NCI-H2196 treated with DMSO at 0.1 percent for 48 hours (cell line): ENCODE data around the gene CGAS.
A peak's percentile ranks its signal among the peaks of the same experiment; 100 is the strongest.
"Not testable (repeated sequence)": the region's sequence is repeated elsewhere in the genome, so short reads cannot be mapped to it uniquely, and the experiment has no call there.

Source experiments
- DNase-seq: peaks from one replicate; lab custom pipeline; 2025; ENCODE audit not compliant: unreplicated experiment; lab: John Stamatoyannopoulos, UW

The CGAS gene

DNA sequence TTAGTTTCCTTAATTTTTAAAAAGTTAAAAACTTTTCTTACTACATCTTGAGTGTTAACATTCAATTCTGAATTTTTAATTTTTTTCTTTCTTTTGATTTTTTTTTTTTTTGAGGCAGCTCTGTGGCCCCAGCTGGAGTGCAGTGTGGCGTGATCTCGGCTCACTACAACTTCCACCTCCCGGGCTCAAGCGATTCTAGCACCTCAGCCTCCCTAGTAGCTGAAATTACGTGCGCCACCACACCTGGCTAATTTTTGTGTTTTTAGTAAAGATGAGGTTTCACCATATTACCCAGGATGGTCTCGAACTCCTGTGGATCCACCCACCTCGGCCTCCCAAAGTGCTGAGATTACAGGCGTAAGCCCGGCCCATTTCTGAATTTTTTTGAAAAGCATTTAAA is 56.2 kb downstream of the CGAS start:
- DNase-seq = no peak

DNA sequence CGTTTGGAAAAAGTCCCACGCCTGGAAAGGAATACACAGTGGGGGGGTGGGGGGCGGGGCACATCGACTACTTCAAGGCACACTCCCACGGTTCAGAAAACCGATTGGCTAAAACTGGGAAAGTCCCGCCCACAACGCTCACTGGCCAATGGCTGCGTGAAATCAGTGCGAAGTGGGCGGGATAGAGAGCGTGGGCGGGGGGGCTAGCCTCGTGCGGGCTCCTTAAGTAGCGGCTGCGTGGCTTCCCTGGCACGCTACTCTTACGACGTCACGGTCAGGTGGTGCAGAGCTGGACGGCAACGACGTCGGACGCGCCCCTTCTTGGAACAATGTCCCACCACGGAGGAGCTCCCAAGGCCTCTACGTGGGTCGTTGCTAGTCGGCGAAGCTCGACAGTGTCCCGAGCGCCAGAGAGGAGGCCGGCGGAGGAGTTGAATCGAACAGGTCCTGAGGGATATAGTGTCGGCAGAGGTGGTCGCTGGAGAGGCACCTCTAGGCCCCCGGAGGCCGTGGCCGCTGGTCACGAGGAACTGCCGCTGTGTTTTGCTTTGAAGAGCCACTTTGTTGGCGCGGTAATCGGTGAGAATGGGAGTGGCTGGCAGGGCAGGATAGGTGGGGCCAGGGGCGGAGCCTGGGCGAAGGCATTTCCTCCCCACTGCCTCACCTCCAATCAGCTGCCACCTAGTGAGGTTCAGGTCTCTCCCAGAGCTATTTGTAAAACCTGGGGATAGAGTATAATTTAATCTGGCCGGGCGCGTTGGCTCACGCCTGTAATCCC is 57.3 kb downstream of the CGAS start, which contains the start of gene DDX43:
Gene DDX43 (plus strand): TSS at position 252 of the 778 bp plus-strand sequence. CDS start 78 bp downstream, at position 330.
- DNase-seq = no peak

DNA sequence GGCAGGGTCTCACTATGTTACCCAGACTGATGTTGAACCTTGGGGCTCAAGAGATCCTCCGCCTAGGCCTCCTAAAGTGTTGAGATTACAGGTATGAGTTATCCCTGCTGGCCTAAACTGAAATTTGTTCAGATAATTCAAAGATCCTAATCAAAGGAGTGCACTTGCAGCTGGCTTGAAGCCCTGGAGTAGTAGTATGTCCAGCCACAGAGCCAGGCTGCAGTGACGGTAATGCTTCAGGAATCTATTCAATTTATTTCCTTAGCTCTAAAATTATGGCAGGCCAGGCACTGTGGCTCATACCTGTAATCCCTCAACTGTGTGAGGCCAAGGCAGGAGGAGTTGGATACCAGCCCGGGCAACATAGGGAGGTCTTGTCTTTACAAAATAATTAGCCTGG is 58.8 kb downstream of the CGAS start:
- DNase-seq = no peak

DNA sequence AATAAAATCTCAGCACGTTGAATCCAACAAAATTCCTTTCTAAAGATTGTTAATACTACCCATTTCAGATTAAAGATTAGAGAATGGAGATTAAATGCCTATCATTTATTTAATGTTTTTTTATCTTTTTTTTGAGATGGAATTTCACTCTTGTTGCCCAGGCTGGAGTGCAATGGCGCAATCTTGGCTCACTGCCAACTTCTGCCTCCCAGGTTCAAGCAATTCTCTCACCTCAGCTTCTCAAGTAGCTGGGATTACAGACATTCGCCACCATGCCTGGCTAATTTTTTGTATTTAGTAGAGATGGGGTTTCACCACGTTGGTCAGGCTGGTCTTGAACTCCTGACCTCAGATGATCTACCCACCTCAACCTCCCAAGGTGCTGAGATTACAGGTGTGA is 59.9 kb downstream of the CGAS start:
- not testable (repeated sequence) for DNase-seq

DNA sequence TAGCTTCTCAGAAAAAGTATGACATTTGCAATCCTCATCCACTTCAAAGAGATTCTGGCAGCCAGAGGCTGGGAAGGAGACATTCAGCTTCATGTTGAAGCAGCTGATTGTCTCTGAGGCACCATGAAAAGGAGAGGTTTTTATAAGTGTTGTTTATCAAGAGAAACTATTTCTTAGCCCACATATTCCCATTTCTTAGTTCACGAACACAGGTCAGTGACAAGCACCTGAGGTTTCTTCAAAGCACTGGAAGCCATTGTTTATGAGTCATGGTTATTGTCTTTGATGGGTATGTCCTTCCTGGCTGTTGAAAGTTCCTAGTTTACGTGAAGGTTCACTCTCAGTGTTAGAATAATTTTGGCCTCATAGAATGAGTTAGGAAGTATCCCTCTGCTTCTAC is 60.4 kb downstream of the CGAS start:
- no peak for DNase-seq

DNA sequence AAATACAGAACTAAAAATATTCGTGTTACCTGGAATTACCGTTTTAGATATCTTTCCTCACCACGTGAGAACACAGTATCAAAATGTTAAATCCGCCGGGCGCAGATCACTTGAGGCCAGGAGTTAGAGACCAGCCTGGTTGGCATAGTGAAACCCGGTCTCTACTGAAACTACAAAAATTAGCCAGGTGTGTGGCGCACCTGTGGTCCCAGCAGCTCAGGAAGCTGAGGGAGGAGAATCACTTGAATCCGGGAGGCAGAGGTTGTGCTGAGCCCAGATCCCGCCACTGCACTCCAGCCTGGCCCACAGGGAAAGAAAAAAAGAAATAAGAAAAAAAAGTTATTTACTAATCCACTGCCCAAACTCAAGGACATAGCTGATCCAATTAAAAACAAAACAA is 62.2 kb downstream of the CGAS start:
- no peak for DNase-seq

DNA sequence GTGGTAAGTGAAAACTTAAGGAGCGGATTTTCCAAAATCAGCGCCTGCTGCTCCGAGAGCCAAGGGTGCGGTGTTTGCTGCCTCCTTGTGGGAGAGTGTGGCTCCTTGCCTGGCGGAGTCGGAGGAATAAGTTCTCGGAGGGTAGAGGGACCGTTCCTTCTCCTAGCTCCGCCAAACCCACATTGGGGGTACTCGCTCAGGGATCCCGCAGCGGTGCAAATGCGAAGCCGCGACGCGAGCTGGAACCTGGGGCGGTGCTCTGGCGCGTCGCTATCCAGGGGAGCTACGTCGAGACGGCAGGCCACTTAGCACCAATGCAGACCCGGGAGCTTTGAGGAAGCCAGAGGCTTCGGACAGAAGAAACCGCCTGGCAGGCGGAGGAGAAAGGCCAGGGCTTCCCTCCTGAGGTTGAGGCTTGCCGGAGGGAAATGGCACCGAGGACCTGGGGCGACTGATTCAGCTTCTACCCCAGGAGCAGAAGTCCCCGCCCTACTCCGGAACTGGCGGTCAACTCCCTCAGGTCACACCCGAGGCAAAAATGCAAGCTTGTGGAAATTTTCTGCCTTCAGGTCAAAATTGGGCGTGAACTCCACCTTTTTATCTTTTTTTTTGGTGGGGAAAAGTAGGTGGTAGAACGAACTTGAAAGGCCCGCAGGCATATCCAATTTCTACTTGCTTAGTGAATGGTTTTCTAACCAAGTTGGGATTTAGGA is 63.1 kb downstream of the CGAS start:
- peak; percentile 10 for DNase-seq

DNA sequence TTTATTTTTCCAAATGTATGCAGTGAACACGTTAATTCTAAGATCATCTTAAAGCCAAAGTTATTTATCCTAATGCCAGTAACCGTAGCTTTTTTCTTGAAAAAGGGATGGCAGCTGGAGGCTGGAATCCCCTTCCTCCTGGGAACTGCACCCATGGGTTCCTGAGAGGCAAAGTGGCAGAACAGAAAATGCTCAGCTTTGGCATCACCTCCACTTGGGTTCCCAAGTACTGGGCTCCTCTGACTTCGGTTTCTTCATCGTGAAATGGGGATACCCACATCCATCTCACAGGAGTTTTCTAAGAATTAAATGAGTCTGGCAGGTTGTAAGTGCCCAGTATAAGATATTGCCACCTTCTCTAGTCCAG is 63.7 kb downstream of the CGAS start:
- DNase-seq = no peak

DNA sequence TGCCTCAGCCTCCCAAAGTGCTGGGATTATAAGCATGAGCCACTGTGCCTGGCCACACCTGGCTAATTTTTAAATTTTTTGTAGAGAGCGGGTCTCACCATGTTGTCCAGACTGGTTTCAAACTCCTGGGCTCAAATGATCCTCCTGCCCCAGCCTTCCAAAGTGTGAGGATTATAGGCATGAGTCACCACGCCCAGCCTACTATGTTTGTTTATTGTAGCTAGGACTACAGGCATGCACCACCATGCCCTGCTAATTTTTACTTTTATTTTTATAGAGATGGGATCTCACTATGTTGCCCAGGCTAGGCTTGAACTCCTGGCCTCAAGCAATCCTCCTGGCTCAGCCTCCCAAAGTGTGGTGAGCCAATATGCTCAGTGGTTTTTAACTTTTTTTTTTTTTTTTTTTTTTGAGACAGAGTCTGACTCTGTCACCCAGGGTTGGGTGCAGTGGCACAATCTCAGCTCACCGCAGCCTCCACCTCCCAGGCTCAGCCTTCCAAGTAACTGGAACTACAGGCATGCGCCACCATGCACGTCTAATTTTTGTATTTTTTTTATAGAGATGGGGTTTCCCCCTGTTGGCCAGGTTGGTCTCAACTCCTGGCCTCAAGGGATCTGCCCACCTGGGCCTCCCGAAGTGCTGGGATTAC is 69.5 kb downstream of the CGAS start:
- no peak for DNase-seq

DNA sequence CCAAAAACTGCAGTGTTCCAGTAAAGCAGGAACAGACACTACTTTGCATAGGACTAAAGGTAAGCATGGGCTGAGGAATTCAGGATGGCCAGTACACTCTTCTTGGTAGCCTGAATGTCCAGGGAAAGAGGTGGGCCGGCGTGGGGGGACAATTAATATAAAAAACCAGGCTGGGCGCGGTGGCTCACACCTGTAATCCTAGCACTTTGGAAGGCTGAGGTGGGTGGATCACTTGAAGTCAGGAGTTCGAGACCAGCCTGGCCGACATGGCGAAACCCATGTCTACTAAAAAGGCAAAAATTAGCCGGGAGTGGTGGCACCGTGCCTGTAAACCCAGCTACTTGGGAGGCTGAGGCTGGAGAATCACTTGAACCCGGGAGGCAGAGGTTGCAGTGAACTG is 70.6 kb downstream of the CGAS start:
- not testable (repeated sequence) for DNase-seq

DNA sequence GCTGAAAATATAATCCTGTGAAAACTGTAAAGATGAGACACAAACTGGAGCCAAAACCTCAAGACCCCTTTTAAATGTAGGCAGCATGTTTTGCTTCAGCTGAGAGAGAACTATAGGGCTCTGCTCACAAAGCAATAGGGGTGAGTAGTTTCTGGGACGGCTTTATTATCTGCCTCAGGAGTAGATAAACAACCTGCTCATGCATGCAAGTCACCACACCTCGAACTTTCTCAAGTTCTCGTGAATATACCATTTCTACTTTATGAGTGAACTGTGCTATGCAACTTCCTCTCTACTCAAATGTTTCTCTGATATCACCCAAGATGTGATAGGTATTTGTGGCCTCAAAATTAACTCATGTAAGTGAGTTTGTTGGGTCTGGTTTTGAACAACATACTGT is 74.9 kb downstream of the CGAS start:
- no peak for DNase-seq

DNA sequence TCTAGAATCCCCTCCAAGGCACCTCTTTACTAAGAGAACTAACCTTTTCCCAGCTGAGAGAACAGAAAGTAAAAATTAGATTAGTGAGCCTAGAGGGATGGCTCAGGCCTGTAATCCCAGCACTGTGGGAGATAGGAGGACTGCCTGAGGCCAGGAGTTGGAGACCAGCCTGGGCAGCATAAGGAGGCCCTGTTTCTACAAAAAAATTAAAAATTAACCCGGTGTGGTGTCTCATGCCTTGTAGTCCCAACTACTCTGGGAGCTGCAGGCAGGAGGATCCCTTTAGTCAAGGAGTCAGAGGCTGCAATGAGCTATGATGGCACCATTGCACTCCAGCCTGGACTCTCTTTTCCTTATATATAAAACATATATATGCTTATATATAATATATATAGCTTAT is 76.9 kb downstream of the CGAS start:
- no peak for DNase-seq
